ENCODE measurements around the gene RNF220.

The RNF220 gene

DNA sequence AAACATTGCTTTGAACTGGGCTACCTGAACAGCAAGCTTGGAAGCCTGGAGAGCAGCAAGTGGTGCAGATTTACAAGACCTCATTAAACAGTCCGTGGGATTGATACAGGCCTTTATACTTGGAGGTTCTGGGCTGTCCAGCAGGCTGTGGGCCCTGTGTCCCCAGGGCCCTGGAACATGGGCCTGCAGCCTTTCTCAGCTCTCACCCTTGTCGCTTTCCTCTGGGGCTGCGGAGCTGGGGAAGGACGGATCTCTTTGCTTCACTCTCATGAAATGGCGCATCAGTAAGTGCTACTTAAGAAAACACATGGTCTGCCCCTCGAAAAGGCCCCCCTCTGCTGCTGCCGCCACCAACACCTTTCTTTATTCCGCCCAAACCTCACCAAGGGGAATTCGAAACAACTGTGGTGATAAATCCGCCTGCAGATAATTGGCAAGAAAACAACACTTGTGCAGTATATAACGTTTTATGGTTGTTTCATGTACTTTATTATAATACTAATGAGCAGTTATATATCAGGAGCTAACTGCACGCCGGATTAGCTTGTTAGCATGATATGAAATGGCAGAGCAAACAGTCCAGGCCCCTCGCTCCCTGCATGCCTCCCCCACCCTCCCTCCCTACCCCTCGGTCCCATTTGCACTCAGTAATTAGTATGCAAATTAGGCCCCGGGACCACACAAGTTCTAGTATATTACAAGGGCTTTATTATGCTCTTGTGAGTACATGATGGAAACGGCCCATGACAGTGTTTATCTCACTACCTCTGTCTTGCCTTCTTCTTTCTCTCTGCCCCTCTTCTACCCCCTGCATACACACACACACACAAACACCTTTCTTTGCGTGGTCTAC lies 131.5 kb downstream of the RNF220 start:
- no peak for TF ChIP-seq CTCF (IDR thresholded peaks at IDR 0.05; ENCODE audit: control insufficient read depth, extremely low read depth, insufficient read depth)
- no peak overlapping the region for H3K4me3 ChIP-seq (ENCODE audit: low read depth, low read length)
- DNase-seq (ENCODE audit: low read depth), result no peak

DNA sequence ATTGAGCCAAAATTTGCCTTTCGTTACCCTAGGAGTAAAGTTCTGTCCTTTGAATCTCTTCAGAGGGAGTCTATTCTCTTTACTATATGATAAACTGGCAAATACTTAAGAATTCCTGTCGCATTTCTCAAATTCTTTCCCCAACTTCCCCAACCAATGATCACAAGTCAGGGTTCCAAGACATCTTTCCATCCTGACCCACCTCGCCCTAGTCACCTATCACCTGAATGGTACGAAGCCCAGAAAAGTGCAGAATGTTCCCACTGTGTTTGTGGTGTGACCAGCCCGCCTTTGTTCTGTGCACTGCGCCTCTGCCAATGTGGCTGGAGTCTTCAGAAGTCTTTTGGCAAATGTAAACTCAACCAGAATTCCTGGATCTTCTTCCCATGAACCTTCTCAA lies 132.5 kb downstream of the RNF220 start:
- TF ChIP-seq CTCF (IDR thresholded peaks at IDR 0.05; ENCODE audit: control insufficient read depth, extremely low read depth, insufficient read depth), result no peak
- H3K4me3 ChIP-seq (ENCODE audit: low read depth, low read length), result no peak overlapping the region
- no peak for DNase-seq (ENCODE audit: low read depth)

GRCh38 chr1:44537956-44538355 lies 132.9 kb downstream of the RNF220 start:
- TF ChIP-seq CTCF (IDR thresholded peaks at IDR 0.05; ENCODE audit: control insufficient read depth, extremely low read depth, insufficient read depth), result no peak
- DNase-seq (ENCODE audit: low read depth), result no peak
- no peak overlapping the region for H3K4me3 ChIP-seq (ENCODE audit: low read depth, low read length)

GRCh38 chr1:44539991-44540730 lies 135.1 kb downstream of the RNF220 start:
- TF ChIP-seq CTCF (IDR thresholded peaks at IDR 0.05; ENCODE audit: control insufficient read depth, extremely low read depth, insufficient read depth), result no peak
- H3K4me3 ChIP-seq (ENCODE audit: low read depth, low read length), result no peak overlapping the region
- no peak for DNase-seq (ENCODE audit: low read depth)

GRCh38 chr1:44542420-44543063 lies 137.5 kb downstream of the RNF220 start:
- DNase-seq (ENCODE audit: low read depth), result no peak
- TF ChIP-seq CTCF (IDR thresholded peaks at IDR 0.05; ENCODE audit: control insufficient read depth, extremely low read depth, insufficient read depth), result no peak
- H3K4me3 ChIP-seq (ENCODE audit: low read depth, low read length), result no peak overlapping the region

DNA sequence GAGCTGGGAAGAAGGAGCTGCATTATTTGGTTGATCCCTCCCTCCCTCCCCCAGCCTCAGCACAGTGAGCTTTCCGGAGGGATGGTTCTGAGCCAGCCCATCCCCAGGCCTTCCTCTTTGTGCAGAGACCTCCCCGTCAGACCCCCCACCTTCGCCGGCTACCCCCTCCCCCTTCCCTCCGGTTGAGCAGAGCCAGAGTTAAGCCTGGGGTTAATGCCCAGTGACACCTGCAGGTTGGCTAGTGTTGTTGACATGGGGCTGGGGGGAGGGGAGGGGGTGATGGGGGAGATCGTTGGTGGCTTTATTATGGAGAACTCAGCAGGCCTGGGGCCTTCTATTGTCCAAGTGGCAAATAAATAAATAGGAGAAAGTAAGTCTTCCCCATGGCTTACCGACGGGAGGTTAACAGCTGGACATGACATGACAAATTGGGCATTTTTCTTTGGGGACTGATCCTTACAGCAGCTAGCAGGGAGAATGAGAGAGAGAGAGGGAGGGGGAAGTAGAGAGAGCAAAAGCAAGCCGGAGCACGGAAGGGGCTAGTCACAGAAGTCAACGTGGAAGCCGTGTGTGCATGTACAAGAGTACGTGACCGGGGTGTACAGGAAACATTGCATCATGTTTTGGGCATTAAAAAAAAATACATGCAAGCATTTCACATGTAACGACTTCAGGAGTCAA lies 138.1 kb downstream of the RNF220 start:
- no peak for DNase-seq (ENCODE audit: low read depth)
- no peak overlapping the region for H3K4me3 ChIP-seq (ENCODE audit: low read depth, low read length)
- no peak for TF ChIP-seq CTCF (IDR thresholded peaks at IDR 0.05; ENCODE audit: control insufficient read depth, extremely low read depth, insufficient read depth)
